Frontal cortex (tissue), 4 donors: Measurements from ENCODE around the gene PUS7. TPM values are rescaled to one million over a fixed set of nuclear protein-coding genes. Genes with fewer than 3 reads are reported as not detected.
"Not testable (repeated sequence)": the region's sequence is repeated elsewhere in the genome, so short reads cannot be mapped to it uniquely, and the experiment has no call there.

Experiments used
- DNase-seq, 2 donors: peaks; one replicate each; pipeline ENCODE4 v3.0.0; 2012; ENCODE audit warnings: low spot score in 2 of 2
- FAIRE-seq: peaks from 2 replicates; lab custom pipeline; 2012; peaks lifted over from hg19 to GRCh38; lab: Jason Lieb, UNC
- total RNA-seq: library from RNA; depleted of rRNA; stranded (reverse); fragments of >200 nt; gene quantifications from one replicate; pipeline ENCODE4 v1.2.3, GENCODE V29; 2014
- donor health status: control.
- donor health status: control.
- donor health status: control.

Gene PUS7, protein sequence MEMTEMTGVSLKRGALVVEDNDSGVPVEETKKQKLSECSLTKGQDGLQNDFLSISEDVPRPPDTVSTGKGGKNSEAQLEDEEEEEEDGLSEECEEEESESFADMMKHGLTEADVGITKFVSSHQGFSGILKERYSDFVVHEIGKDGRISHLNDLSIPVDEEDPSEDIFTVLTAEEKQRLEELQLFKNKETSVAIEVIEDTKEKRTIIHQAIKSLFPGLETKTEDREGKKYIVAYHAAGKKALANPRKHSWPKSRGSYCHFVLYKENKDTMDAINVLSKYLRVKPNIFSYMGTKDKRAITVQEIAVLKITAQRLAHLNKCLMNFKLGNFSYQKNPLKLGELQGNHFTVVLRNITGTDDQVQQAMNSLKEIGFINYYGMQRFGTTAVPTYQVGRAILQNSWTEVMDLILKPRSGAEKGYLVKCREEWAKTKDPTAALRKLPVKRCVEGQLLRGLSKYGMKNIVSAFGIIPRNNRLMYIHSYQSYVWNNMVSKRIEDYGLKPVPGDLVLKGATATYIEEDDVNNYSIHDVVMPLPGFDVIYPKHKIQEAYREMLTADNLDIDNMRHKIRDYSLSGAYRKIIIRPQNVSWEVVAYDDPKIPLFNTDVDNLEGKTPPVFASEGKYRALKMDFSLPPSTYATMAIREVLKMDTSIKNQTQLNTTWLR
- total RNA-seq = 19.6 TPM

DNA sequence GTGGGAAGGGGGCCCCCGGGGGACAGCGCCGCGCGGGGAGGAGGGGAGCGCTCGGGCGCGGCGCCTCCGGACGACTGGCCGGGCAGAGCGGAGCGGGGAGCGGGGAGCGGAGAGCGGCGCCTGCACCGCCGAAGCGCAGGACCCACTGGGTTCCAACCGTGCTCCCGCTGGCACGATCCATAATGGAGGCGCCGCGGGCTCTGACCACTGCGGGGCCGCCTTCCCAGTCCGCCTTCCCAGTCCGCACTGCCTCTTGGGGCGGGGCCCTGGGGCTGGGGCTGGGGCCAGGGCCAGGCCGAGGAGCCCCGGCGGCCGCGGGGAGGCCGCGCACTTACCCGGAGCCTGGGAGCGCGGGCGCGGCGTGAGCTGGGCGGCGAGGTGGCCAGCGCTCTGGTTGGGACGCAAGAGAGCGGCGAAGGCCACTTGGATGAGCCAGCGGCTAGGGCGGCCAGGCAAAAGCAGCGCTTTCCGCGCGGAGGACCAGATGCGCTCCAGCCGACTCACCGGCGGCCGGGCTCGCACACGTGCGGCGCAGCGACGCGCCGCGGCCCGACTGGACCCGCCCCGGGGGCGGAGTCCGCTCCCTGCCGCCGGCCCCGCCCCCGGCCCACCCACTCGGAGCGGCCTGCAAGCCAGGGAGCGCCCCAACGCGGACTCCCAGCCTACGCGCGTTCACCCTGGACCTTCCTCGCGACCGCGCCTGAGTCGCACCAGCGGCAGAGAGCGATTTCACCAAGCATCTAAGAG lies at the start of gene PUS7:
PUS7 (minus strand) TSS at position 555 of the 747 bp plus-strand sequence. CDS start 13,759 bp downstream, outside the sequence.
- peak; percentile 93 to 95 for DNase-seq
- FAIRE-seq = no peak

DNA sequence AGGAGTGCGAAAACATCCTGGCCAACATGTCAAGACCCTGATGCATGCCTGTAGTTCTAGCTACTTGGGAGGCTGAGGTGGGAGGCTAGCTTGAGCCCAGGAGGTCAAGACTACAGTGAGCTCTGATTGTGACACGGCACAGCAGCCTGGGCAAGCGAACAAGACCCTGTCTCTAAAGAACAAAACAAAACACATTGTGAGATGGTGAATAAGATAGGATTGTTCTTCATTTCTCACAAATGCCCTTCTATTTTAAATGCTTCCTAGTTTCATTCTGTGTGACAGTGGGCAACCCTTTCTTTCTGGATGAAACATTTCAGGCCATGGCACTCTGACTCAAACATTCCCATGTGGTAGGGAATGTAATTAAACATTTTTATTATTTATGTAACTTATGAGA lies 45.8 kb upstream of the PUS7 start:
- FAIRE-seq = no peak
- DNase-seq = no peak

DNA sequence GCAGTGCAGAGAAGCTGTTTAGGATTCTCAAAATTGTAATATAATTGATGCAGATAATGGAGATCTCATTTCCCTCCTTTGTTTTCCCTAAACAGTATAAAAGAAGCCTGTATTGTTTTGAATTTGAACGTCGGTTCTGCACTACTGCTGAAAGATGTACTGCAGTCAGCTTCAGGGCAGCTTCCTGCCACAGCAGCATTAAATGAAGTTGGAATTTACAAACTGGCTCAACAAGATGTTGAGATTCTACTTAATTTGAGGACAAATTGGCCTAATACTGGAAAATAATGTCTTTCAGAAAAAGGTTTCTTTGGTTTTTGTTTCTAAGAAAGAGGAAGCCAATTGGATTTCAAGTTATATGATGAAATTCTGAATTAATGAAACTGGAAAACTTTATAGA lies 45.0 kb upstream of the PUS7 start:
- FAIRE-seq (no peak), DNase-seq (no peak)

DNA sequence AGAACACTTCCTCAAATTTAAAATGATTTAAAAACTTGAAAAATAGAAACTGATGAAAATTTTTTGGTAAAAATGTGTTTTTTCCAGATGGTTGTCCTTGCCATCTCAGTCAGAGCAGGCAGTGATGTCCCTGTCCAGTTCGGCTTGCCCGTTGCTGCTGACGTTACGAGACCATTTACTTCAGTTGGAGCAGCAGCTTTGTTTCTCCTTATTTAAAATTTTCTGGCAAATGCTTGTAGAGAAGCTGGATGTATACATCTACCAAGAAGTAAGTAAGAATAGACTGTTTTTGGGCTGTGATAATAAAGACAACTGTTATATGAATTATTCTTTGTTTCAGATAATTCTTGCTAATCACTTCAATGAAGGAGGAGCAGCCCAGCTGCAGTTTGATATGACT lies 43.1 kb upstream of the PUS7 start:
- FAIRE-seq = no peak
- DNase-seq = no peak

DNA sequence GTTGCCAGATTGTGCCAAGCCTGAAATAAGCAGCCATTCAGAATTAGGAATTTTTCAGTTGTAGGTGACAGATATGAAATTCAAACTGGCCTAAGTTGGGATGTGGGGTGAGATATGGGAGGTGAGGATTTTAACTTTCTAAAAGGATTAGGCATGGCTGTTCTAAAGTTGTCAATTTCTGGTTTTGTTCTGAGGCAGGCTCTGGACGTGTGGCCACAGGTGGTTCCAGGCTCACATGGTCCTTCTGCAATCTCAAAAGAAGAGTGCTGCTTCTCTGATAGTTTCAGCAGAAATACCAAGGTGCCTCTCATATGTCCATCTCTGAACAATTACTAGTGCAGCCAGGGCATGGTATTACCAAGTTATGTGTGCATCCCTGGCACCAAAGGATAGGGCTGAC lies 37.9 kb upstream of the PUS7 start:
- FAIRE-seq = no peak
- no peak for DNase-seq

DNA sequence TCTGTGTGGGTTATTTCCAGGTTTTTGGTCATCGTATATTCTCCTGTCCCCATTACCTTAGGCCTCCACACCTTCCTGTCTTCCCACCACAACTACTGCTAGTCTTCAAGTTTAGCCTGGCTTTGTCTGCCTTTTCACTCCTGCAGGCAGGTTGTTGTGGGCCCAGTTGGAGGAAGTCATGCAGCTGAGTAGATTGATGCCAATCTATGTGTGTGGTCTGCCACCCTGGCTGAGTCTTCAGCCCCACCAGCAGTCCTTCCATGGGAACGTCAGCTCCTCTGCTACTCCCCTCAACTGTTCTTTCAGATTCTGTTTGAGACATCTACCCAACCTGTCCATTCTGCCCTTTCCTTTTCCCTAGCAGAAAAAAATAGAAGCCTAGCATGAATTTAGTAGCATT lies 16.3 kb upstream of the PUS7 start:
- FAIRE-seq (no peak), DNase-seq (no peak)

DNA sequence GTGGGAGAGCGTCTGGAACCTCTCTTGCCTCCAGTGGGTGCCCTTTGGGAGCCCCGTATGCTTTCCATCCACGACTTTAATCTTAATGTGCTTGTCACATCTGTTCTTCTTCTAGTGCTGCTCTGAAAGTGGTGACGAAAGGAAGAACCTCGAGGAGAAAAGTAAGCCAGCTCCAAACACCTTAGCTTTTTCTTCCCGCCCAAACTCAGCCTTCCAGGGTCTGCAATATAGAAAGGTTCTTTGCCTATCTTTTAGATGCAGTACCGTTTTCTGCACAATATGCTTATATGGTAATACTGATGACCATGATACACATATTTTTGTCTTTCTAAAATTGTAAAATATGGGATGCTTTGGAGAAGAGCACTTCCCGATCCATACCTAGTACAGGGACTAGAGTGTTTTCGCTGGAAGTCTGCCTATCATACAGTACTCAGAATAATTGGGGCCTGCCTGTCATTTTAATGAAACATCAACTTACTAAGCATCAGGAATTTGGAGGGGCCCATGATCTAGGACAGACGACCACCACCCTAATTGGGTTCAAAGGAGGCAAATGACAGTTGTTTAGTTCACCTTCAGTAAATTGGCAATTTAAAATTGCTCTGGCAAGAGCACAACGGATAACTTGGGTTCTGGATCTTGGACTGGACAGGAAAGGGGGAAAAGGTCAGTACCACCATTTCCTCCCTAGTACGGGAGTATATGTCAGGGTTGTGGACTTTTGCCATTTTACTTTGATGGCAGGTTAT lies 10.8 kb upstream of the PUS7 start:
- DNase-seq (no peak), FAIRE-seq (no peak)

DNA sequence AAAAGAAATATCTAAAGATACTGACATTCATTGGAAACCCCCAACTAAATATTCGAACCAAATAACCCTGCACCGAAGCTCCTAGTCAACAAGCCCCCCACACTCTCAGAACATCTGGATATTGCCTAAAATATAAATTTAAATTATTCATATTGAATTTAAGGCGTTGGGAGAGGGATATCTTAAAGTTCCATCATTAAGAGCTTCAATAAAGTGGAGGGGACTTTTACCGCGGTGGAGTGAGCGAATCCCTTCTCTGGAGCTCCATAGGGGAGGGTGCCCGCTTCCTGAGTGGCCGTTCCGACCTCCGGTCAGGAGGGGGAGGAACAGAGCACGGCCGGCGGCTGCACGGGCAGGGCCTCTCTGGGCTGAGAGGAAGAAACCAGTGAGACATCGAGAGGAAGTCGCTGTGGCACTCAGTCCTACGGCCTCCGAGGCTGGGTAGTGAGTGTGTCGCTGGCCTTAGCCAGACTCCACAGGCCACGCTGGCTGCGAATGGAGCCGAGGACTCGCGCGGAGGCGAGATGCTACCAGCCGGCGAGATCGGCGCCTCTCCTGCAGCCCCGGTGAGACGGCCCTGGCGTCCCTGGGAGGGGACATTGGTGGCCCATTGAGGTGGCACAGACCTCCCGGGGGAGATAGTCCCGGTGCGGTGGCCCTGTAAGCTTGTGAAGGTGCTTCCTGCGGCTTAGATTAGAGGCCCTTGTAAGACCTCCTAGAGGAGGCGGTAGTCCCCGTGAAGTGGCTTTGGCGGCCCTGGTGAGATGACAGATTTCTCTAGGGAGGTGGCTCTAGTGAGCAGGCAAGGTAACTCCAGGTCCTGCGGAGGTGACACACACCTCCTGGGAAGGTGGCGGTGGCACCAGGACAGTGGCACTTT lies 10.0 kb upstream of the PUS7 start, which contains the start of gene RINT1:
RINT1 (plus strand) TSS at position 410 of the 880 bp plus-strand sequence; CDS start at position 525, 115 bp downstream.
- FAIRE-seq = no peak
- peak; percentile 65 to 86 for DNase-seq

DNA sequence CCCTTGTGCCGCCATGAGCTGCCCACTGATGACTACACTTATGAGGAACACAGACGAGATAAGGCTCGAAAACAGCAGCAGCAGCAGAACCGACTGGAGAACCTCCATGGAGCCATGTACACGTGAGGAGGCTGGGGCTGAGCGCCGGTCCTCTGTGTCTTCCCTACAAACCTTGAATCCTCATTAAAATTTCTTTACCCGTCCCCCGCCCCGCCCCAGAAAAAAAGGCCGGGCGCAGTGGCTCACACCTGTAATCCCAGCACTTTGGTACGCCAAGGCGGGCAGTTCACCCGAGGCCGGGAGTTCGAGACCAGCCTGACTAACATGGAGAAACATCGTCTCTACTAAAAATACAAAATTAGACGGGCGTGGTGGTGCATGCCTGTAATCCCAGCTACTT lies 8.5 kb upstream of the PUS7 start:
- no peak for FAIRE-seq
- DNase-seq = no peak

DNA sequence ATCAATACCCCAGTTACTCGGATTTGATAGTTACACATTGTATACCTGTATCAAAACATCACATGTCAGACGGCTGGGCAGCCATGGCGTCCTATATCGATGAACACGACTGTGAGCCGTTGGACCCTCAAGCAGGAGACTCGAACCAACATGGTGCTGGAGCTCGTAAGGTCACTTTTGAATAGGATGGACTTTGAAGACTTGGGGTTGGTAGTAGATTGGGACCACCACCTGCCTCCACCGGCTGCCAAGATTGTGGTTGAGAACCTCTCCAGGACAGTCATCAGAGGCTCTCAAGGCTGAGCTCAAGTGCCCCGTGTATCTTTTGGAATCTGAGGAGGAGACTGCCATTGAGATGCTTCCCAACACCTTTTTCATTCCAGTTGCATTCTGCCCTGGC lies 8.1 kb upstream of the PUS7 start:
- no peak for DNase-seq
- no peak for FAIRE-seq

DNA sequence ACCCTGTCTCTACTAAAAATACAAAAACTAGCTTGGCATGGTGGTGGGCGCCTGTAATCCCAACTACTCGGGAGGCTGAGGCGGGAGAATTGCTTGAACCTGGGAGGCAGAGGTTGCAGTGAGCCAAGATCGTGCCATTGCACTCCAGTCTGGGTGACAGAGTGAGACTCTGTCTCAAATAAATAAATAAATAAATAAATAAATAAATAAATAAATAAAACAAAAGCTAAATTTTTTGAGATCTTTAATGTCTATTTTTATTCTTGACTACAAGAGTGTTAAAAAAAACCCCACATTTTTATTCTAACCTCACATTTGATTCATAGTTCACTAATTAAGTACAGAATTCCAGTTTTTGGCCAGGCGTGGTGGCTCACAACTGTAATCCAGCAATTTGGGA lies 5.7 kb upstream of the PUS7 start:
- not testable (repeated sequence) for DNase-seq, FAIRE-seq

DNA sequence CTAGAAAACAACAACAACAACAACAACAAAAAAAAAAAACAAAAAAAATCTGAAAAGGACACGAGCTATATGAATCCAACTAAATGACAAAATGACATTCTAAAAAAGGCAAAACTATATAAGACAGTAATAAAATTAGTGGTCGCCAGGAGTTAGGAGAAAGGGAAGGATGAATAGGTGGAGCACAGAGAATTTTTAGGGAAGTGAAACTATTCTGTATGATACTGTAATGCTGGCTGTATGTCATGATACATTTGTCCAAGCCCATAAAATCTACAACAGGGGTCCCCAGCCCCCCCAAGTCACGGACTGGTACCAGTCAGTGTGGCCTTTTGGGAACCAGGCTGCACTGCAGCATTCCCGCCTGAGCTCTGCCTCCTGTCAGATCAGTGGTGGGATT lies 2.8 kb upstream of the PUS7 start:
- DNase-seq (no peak), FAIRE-seq (no peak)

DNA sequence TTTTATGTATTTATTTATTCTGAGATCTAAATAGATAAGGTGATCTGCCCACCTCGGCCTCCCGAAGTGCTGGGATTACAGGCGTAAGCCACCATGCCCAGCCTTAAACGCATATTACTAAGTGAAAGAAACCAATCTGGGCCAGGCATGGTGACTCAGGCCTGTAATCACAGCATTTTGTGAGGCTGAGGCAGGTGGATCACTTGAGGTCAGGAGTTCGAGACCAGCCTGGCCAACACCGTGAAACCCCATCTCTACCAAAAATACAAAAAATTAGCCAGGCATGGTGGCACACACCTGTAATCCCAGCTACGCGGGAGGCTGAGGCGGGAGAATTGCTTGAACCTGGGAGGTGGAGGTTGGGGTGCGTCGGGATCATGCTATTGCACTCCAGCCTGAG lies 2.4 kb upstream of the PUS7 start:
- DNase-seq, FAIRE-seq: not testable (repeated sequence)

DNA sequence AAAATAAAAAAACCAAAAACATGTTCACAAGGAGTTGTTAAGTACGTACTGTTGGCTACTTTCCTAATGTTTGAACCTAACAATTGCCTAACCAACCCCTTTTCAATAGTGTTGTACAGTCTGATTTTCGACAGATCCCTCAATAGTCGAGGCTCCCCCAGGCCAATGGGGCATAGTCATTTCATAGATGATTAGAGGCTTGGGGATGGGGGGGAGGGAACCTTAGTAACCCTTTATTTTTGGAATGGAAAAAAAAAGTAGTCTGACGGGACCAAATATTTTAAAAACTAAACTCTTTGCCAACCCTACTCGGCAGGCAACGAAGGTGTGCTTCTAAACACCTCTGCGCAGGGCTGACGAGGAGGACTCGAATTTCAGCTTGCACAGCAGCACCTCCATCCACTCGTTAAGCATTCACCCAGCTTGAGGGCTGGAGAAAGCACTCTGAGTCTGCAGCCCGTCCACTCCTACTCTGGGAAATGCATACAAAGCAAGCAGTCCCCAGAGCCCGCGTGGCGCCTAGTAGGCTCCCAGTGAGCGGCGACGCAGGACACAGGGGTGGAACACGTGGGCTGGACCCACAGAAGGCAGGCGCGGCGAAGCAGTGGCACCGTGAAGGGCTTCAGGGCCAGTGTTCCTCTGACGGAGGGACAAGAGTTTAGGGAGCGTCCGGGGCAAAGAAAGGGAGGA lies 899 bp downstream of the PUS7 start:
- DNase-seq (peak; percentile 53 to 55), FAIRE-seq (no peak)

DNA sequence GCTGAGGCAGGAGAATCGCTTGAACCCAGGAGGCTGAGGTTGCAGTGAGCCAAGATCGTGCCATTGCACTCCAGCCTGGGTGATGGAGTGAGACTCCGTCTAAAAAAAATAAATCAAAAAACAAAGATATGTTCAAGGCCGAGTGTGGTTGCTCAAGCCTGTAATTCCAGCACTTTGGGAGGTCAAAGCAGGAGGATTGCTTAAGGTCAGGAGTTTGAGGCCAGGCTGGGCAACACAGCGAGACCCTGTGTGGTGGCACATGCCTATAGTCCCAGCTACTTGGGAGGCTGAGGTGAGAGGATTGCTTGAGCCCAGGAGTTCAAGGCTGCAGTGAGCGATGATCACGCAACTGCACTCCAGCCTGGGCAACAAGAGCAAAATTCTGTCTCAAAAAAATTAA lies 1.5 kb downstream of the PUS7 start:
- DNase-seq, FAIRE-seq: not testable (repeated sequence)

DNA sequence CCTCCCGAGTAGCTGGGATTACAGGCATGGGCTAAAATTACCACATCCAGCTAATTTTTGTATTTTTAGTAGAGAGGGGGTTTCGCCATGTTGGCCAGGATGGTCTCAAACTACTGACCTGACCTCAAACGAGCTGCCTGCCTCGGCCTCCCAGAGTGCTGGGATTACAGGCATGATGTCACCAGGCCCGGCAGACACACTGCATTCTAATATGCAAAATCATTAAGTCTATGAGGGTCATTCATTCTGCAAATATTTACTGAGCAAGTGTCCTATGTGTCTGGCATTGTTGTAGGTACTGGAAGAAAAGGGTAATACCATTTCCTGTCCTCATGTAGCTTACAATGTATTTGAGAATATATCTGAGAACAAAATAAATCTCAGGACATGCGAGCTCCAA lies 2.7 kb downstream of the PUS7 start:
- DNase-seq (no peak), FAIRE-seq (no peak)

DNA sequence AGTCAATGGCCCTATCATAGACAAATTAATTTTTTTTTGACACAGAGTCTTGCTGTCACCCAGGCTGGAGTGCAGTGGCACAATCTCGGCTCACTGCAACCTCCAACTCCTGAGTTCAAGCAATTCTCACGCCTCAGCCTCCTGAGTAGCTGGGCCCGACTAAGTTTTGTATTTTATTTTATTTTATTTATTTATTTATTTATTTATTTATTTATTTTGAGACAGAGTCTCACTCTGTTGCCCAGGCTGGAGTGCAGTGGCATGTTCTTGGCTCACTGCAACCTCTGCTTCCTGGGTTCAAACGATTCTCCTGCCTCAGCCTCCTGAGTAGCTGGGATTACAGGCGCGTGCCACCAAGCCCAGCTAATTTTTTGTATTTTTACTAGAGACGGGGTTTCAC lies 6.5 kb downstream of the PUS7 start:
- not testable (repeated sequence) for FAIRE-seq, DNase-seq

DNA sequence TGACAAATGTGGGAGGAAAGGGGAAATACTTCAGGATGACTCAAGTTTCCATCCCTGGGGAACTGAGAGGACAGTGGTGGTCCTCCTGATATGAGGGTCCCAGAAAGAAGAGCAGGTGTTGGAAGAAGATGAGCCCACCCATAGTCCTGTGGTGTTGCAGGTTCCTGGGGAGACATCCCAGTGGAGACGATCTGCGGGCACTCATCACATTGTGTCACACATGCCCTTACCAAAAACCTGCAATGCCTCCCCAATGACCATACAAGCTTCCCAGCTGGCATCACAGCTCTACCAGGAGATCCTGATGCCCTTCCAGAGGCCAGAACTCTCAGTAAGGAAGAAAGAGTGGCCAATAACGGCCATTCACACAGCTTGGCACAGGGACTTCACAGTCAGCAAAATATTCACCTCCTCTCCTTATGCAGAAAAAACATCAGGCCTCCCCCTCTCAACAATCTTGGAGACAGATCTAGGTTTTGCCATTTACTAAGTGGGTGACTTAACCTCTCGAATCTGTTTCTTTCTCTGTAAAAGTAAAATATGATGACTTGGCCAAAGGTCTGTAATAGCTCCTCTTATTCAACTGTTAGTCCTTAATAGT lies 9.0 kb downstream of the PUS7 start:
- no peak for FAIRE-seq

More for the DNA sequence above, 9.0 kb downstream of the PUS7 start:
- no peak for DNase-seq
